Activated T-cell treated with anti-CD3 and anti-CD28 coated beads for 24 hours (primary cell): ENCODE data around the gene NLRP1.

Source experiments
- DNase-seq: peaks from one replicate; pipeline ENCODE4 v3.0.0-alpha.2; 2020; ENCODE audit warnings: low read depth

NLRP1 gene

GRCh38 chr17:5584383-5585286, at the start of gene NLRP1:
NLRP1 (minus strand) TSS chr17:5584509; CDS start chr17:5583957, 552 bp downstream.
- peak; percentile 91 for DNase-seq

- no peak for DNase-seq
Measured at GRCh38 chr17:5631958-5632590, 47.8 kb upstream of the NLRP1 start.

- DNase-seq, result no peak
Measured at GRCh38 chr17:5630434-5630833, 46.1 kb upstream of the NLRP1 start.

- DNase-seq, result no peak
Measured at GRCh38 chr17:5629128-5629527, 44.8 kb upstream of the NLRP1 start.

- DNase-seq, result no peak
Measured at GRCh38 chr17:5628262-5628661, 44.0 kb upstream of the NLRP1 start.

GRCh38 chr17:5624211-5624610, 39.9 kb upstream of the NLRP1 start:
- DNase-seq, result no peak

- DNase-seq, result no peak
Measured at GRCh38 chr17:5621729-5622128, 37.4 kb upstream of the NLRP1 start.

GRCh38 chr17:5621026-5621425, 36.7 kb upstream of the NLRP1 start:
- no peak for DNase-seq

GRCh38 chr17:5619088-5619740, 34.9 kb upstream of the NLRP1 start:
- DNase-seq, result no peak

- no peak for DNase-seq
Measured at GRCh38 chr17:5618476-5618875, 34.2 kb upstream of the NLRP1 start.

GRCh38 chr17:5615476-5615875, 31.2 kb upstream of the NLRP1 start:
- DNase-seq, result no peak

- DNase-seq, result no peak
Measured at GRCh38 chr17:5610956-5611355, 26.6 kb upstream of the NLRP1 start.

- DNase-seq, result no peak
Measured at GRCh38 chr17:5608399-5609112, 24.2 kb upstream of the NLRP1 start.

- no peak for DNase-seq
Measured at GRCh38 chr17:5607946-5608345, 23.6 kb upstream of the NLRP1 start.

- DNase-seq, result no peak
Measured at GRCh38 chr17:5605452-5605851, 21.1 kb upstream of the NLRP1 start.

GRCh38 chr17:5600041-5600440, 15.7 kb upstream of the NLRP1 start:
- no peak for DNase-seq

- DNase-seq, result no peak
Measured at GRCh38 chr17:5598457-5598856, 14.1 kb upstream of the NLRP1 start.

- DNase-seq, result no peak
Measured at GRCh38 chr17:5596421-5596820, 12.1 kb upstream of the NLRP1 start.

- no peak for DNase-seq
Measured at GRCh38 chr17:5595831-5596230, 11.5 kb upstream of the NLRP1 start.

- no peak for DNase-seq
Measured at GRCh38 chr17:5592382-5592781, 8.1 kb upstream of the NLRP1 start.

GRCh38 chr17:5591966-5592365, 7.7 kb upstream of the NLRP1 start:
- no peak for DNase-seq

- DNase-seq, result no peak
Measured at GRCh38 chr17:5588584-5588983, 4.3 kb upstream of the NLRP1 start.
